GM18499 (cell line): Measurements from ENCODE around the gene DZANK1.
"Not testable (repeated sequence)": the region's sequence is repeated elsewhere in the genome, so short reads cannot be mapped to it uniquely, and the experiment has no call there.

Source experiments
- ATAC-seq: cut with Tn5 transposase; IDR thresholded peaks from one replicate; pipeline ENCODE4 v1.9.1; 2021; ENCODE audit warnings: moderate number of reproducible peaks; ENCODE audit not compliant: insufficient read depth, unreplicated experiment

Gene DZANK1

GRCh38 chr20:18443886-18444285 is 22.9 kb downstream of the DZANK1 start:
- no peak for ATAC-seq

GRCh38 chr20:18440403-18440802 is 26.4 kb downstream of the DZANK1 start:
- ATAC-seq: no peak

GRCh38 chr20:18436847-18437246 is 30.0 kb downstream of the DZANK1 start:
- no peak for ATAC-seq

GRCh38 chr20:18431206-18431605 is 35.6 kb downstream of the DZANK1 start:
- ATAC-seq: no peak

- no peak for ATAC-seq
Measured at GRCh38 chr20:18430172-18430826, 36.5 kb downstream of the DZANK1 start.

GRCh38 chr20:18428490-18429173 is 38.2 kb downstream of the DZANK1 start:
- no peak for ATAC-seq

- ATAC-seq: no peak
Measured at GRCh38 chr20:18427214-18427613, 39.6 kb downstream of the DZANK1 start.

- ATAC-seq: no peak
Measured at GRCh38 chr20:18421608-18422007, 45.2 kb downstream of the DZANK1 start.

GRCh38 chr20:18416486-18416885 is 50.3 kb downstream of the DZANK1 start:
- ATAC-seq: no peak

- no peak for ATAC-seq
Measured at GRCh38 chr20:18414140-18414539, 52.7 kb downstream of the DZANK1 start.

GRCh38 chr20:18412221-18412901 is 54.5 kb downstream of the DZANK1 start:
- ATAC-seq: no peak

GRCh38 chr20:18405826-18406225 is 61.0 kb downstream of the DZANK1 start:
- no peak for ATAC-seq

GRCh38 chr20:18404172-18404571 is 62.7 kb downstream of the DZANK1 start:
- no peak for ATAC-seq

- ATAC-seq: no peak
Measured at GRCh38 chr20:18403269-18403668, 63.6 kb downstream of the DZANK1 start.

GRCh38 chr20:18401305-18401704 is 65.5 kb downstream of the DZANK1 start:
- ATAC-seq: no peak

GRCh38 chr20:18400460-18400859 is 66.4 kb downstream of the DZANK1 start:
- ATAC-seq: no peak

- ATAC-seq: not testable (repeated sequence)
Measured at GRCh38 chr20:18398713-18399112, 68.1 kb downstream of the DZANK1 start.

- no peak for ATAC-seq
Measured at GRCh38 chr20:18397030-18397429, 69.8 kb downstream of the DZANK1 start.

GRCh38 chr20:18395544-18395943 is 71.3 kb downstream of the DZANK1 start:
- no peak for ATAC-seq

- ATAC-seq: no peak
Measured at GRCh38 chr20:18394363-18394762, 72.5 kb downstream of the DZANK1 start.

- no peak for ATAC-seq
Measured at GRCh38 chr20:18391686-18392085, 75.1 kb downstream of the DZANK1 start.
